ENCODE results near the gene TLL1. TPM values are rescaled to one million over a fixed set of nuclear protein-coding genes. Genes with fewer than 3 reads are reported as not detected.

Gene TLL1
- total RNA-seq, 1 donor from 2014 or later, result 7.8 TPM

GRCh38 chr4:165838575-165838974 lies 34.5 kb upstream of the TLL1 start:
- H3K27ac ChIP-seq, result no peak overlapping the region
- no peak for TF ChIP-seq CTCF (IDR thresholded peaks at IDR 0.05)
- intact Hi-C loops (cut with DNase I), result no loop called here

GRCh38 chr4:165839615-165840333 lies 33.3 kb upstream of the TLL1 start:
- H3K4me1 ChIP-seq, result no peaks in the 10 kb centered on the region
- intact Hi-C loops (cut with DNase I), result no loop called here
- no peaks in the 10 kb centered on the region for H3K36me3 ChIP-seq
- peak overlapping the region in 1 of 2 donors; percentile 18 for H3K27ac ChIP-seq
- no peaks in the 10 kb centered on the region for H3K9me3 ChIP-seq
- no peak for TF ChIP-seq CTCF (IDR thresholded peaks at IDR 0.05)
- no peak for DNase-seq (ENCODE audit: low spot score in 2 of 2)
- no peaks in the 10 kb centered on the region for H3K27me3 ChIP-seq
- no peak overlapping the region for H3K4me3 ChIP-seq

More at GRCh38 chr4:165838575-165838974, 34.5 kb upstream of the TLL1 start:
- no peaks in the 10 kb centered on the region for H3K27me3 ChIP-seq
- no peak overlapping the region for H3K4me3 ChIP-seq
- no peaks in the 10 kb centered on the region for H3K4me1 ChIP-seq
- DNase-seq (ENCODE audit: low spot score in 2 of 2), result no peak
- no peaks in the 10 kb centered on the region for H3K36me3 ChIP-seq
- no peaks in the 10 kb centered on the region for H3K9me3 ChIP-seq

GRCh38 chr4:165842684-165843083 lies 30.4 kb upstream of the TLL1 start:
- Histone ChIP-seq H3K27me3 (no peaks in the 10 kb centered on the region), H3K27ac (no peak overlapping the region), H3K4me1 (no peaks in the 10 kb centered on the region), H3K36me3 (no peaks in the 10 kb centered on the region), H3K9me3 (no peaks in the 10 kb centered on the region), H3K4me3 (no peak overlapping the region)
- intact Hi-C loops (cut with DNase I), result no loop called here
- DNase-seq (ENCODE audit: low spot score in 2 of 2), result no peak
- no peak for TF ChIP-seq CTCF (IDR thresholded peaks at IDR 0.05)

- H3K36me3 ChIP-seq, result no peaks in the 10 kb centered on the region
These were observed 28.9 kb upstream of the TLL1 start for GRCh38 chr4:165844161-165844560.

GRCh38 chr4:165851256-165851655 lies 21.8 kb upstream of the TLL1 start:
- H3K36me3 ChIP-seq, result no peaks in the 10 kb centered on the region
- H3K4me1 ChIP-seq, result no peaks in the 10 kb centered on the region
- no peaks in the 10 kb centered on the region for H3K27me3 ChIP-seq
- no peak for DNase-seq (ENCODE audit: low spot score in 2 of 2)
- H3K9me3 ChIP-seq, result no peaks in the 10 kb centered on the region
- H3K27ac ChIP-seq, result no peak overlapping the region
- intact Hi-C loops (cut with DNase I), result no loop called here
- TF ChIP-seq CTCF (IDR thresholded peaks at IDR 0.05), result no peak
- no peak overlapping the region for H3K4me3 ChIP-seq

More at GRCh38 chr4:165844161-165844560, 28.9 kb upstream of the TLL1 start:
- no peak for DNase-seq (ENCODE audit: low spot score in 2 of 2)
- H3K9me3 ChIP-seq, result no peaks in the 10 kb centered on the region
- H3K27me3 ChIP-seq, result no peaks in the 10 kb centered on the region
- H3K4me1 ChIP-seq, result no peaks in the 10 kb centered on the region
- TF ChIP-seq CTCF (IDR thresholded peaks at IDR 0.05), result no peak
- H3K4me3 ChIP-seq, result no peak overlapping the region
- intact Hi-C loops (cut with DNase I), result no loop called here
- H3K27ac ChIP-seq, result no peak overlapping the region
